HG03095 (cell line): Measurements from ENCODE around the gene KLF2.
A peak's percentile ranks its signal among the peaks of the same experiment; 100 is the strongest.

Experiments
- ATAC-seq: cut with Tn5 transposase; IDR thresholded peaks from one replicate; pipeline ENCODE4 v1.9.1; 2021; ENCODE audit warnings: moderate library complexity; ENCODE audit not compliant: unreplicated experiment

KLF2 gene

DNA sequence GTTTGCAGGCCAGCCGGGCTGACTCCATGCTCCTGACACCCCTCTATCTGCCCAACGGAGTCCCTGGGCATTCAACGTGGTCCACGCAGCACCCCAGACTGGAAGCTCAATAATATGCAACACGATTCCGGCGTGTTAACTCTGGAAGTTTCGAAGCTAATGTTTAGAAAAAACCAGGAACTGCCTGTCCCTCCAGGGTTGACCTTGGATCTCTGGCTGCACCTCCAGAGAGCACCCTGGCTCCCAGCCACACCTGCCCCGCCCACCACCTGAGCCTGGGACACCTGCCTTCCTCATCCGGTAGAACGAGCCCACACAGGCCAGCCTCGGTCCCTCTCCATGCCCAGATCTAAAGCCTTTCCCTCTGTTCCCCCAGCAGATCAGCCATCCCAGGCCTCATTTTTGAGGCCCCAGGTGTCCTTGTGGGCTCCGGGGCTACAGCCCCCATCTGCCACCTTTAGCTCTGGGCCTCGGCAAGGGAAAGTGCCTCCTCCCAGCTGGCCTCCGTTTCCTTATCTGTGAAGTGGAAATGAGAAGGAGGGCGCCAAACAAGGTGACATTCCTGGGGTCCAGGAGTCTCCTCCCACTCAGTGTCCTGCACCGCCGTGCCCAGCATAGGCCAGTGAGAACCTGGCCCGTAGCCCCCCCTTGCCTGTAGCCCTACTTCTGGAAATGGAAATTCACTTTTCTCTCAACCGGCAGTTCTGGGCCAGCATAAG, 38.7 kb downstream of the KLF2 start:
- no peak for ATAC-seq

DNA sequence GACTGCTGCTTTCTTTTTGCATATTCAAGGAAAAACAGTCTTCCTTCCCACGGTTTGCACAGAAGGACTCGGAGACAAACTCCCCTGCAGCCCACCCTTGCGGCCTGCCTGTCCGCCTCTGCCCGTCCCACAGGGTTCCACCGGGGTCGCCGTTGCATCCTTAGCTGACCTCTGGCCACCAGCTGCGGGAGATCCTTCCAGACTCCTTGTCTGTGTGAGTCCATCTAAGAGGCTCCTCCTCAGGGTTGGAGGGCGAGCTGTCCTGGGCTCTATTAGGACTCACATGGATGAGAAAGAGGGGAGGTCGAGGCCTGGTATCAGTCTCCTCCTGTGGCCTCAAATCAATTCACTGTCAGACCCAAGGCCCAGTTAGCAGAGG, 39.2 kb downstream of the KLF2 start:
- ATAC-seq: no peak

DNA sequence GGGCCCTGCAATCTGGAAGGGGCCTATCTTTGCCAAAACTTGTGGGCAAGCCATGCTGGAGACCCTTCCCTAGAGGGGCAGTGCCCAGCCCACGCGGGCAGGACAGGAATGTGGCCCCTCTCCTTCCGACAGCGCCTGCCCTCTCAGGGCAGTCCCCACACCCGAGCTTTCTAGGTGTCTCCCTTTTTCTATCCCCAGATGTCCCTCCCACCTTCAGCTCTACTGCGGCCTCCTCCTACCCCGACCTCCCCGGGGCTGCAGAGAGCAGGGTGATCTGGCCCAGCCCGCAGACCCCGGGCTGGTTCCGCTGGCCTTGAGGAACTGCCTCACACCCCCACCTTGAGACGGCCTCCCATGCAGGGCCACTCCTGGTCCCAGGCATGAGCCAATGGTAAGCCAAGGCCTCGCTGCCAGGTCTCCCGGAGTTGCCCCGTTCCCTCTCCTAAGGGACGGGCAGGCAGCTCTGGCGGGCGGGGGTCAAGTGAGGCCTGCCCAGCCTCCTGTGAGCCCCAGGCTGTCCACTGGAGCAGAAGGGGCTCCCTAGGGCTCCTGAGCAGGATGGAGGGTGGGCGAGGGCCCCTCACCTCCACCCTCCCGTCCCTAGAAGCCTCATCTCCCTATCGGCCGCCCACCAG, 39.7 kb downstream of the KLF2 start:
- no peak for ATAC-seq

DNA sequence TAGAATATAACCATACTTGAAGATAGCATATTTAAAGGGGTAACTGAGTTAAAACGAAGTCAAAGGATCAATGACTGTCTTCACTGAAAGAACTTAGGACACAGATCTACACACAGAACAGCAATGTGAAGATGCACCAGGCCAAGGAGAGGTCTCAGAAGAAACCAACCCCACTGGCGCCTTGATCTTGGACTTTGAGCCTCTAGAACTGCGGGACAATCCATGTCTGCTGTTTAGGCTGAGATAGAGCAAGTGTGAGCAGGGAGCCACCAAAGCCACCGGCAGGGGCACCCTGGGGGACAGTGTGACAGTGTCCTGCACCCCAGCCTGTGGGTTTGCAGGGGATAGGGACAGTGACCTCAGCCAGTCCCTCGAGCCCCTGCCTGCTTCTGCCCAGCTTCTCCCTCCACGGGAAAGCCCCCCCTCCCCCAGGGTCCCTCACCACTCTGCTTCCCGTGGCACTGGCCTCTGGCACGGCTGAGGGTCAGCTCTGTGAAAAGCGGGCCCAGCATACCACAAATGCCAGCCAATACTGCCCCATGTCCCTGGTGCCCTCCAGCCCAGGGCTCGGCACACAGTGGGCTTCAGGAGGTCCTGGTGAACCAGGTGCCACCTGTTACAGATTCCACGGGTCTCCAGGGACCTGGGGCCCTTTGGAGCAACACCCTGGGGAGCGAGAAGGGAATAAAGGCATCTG, 40.8 kb downstream of the KLF2 start:
- no peak for ATAC-seq

DNA sequence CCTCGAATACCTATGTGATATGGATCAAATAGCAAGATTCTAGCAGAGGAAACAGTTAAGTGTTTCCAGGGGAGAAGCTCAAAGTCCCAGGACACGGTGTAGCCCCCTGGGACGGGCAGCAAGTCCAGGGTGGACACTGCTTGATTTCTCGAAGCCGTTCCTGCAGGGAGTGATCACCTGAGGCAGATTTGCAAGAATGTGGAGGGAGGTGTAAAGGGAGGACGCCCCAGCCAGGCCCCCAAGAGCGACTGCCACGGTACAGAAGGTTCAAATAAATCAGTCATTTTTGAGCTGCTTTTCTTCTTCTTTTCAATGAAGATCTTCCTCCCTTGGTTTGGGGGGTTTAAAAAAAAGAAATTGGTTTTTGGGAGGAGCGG, 41.4 kb downstream of the KLF2 start:
- ATAC-seq: no peak

DNA sequence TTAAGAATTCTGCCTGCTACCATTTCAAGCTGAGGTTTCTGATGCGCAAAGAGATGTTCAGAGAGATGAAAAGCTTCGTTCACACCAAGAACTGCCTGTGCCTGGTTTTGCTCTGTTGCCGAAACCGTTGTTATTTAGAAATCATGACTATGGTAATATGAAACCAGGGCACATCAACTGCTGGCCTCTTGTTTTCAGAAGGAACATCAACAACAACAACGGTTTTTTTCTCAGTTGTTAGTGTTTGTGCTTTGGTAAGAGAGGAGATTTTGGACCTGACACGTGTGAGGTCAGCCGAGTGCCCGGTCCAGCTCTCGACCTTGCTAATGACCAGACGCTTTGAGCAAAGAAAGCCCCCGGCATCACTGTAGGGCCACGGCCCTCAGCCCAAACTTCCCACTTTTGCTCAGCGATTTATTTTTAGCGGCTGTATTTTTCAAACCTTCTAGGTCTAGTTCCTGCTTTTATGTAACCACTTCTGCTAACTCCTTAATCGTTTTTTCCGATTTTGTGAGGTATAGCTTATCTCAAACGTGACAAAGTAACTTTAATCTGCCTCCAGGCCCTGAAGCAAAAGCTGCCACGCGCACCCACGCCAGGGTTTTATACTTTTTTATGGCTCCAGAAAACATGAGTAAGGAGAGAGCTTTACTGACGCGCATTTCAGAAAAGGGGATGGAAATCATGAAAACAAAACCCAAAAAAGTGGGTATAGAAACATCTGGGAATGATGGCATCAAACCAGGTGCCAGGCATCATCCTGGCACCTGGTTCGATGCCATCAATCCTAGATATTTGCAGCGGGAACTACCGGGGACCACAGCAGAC, 42.0 kb downstream of the KLF2 start:
- ATAC-seq: peak; percentile 42

DNA sequence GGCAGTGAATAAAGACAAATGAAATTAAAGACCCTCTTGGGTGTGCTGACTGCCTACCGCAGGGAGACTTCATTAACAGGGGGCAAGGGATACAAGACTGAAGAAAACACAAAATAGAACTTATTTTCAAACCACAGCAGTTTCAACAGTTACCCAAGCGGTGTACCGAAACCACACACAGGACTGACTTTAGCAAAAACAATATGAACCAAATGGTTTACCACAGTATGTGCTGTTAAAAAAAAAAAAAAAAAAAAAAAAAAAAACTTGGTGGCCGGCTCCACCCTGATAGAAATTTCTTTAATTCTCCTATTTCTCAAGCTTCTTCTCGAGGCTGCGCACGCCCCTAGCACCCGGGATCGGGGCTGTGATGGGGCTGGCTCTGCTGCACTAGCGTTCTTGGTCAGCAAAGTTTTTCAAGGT, 42.6 kb downstream of the KLF2 start:
- no peak for ATAC-seq

DNA sequence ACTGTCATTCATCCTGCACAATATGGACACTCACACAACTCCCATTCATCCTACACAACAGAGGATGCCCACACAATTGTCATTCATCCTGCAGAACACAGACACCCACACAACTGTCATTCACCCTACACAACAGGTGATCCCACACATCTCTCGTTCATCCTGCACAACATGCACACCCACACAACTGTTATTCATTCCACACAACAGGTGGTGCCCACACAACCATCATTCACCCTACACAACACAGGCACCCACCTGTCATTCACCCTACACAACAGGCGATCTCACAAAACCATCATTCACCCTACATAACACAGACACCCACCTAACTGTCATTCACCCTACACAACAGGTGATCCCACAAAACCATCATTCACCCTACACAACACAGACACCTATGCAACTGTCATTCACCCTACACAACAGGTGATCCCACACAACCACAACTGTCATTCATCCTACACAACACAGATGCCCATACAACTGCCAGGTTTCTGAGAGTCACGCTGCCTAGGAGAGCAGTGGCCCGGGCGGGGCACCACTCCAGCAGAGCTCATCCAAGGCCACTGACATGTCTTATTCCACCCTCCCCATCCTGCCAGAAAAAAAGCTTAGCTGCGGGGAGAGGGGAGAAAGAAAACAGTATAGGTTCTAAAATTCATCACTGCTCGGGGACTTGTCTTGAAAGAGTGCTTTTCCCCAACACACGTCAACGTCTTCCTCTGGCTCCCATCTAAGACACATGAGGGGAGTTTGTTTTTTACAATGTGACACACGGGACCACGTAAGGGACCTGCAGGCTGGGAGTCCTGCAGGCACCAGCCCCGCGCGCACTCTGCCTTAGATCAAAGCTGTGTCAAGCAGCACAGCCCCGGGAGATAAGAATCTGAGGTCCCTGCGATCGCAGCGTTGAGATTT, 44.0 kb downstream of the KLF2 start:
- ATAC-seq: no peak

DNA sequence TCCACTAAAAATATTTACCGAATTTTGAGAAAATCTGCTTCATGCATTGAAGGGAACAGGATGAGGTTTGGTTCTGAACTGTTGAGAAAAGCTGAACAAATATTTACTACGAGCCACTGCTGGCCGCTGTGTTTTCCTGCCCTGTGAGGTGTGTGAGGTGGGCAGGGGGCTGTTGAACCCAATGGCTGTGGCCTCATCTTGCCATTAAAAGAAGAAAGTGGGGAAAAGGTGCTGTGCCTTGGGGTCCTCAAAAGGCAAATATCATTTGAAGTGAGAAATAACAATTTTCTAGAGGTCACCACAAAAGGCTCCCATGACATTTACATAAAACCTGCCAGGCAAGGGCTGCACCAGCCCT, 44.7 kb downstream of the KLF2 start:
- no peak for ATAC-seq

DNA sequence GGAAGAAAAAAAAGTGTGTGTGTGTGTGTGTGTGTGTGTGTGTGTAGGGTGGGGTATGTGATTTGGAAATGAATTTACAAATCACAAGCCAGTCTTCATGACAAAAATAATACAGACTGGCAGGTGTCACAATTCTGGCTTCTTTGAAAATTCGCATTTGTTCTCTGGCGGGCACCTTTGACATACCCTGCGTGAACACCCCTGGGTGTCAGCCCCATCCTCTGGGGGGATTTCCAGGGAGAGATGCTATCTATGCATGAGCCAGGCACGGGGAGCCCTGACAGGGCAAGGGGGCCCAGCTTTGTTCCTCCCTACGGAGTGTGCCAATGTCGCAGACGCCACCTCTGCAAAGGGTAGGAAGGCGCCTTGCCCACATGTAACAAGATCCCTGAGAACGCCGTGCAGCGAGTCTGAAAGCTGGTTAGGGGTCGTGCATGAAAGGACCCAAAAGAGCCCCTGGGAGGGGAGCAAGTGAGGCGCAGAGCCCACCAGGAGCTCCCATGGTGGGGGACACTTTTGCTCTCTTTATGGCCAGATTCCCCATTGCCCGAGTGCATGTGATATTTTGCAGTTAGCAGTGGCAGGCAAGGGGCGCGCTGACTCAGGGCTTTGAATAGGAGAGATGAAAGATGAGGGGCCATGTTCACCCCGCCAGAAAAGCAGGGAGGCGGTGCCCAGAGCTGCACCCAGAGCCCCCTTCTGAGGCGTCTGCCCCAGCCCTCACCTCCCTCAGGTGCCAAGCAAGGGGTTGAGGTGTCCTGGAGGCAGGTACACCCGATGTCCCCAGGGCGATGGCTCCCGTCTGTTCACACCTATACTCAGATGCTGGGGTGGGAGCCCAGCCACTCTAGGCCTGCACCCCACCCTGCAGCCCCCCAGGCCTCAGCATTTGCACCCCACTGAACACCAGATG, 45.3 kb downstream of the KLF2 start:
- no peak for ATAC-seq

DNA sequence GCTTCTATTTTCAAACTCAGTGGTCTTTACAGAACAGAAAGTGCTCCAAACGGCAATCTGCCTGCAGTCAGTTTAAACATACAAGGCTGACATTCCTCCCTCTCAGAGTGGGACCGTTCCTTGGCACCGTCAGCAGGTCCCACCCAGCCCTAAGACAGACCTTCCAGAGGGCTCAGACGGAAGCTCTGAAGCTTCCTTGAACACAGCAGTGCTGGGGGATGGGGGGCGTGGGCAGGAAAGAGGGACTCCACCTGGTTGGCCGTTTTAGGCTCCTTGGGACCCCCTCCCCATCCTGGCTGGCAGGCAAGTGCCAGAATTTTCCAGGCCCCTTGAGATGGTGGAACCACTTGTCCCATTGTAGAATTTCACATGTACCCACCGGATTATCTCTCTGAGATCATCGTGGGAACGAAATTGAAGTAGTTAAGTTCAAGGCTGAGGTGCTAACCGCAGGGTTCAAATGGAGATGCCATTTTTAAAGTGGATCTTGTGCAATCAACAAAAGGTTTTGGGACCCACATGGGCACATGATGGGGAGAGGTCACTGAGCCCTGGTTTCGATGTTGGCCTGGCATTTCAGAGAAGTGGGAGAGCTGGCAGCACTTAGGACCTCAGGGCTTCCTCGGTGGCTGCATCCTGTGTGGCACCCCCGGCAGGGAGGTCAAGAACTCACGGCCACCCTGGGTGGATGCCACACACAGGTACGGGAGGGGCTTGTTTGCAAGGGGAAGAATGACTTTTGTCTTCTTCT, 46.2 kb downstream of the KLF2 start:
- ATAC-seq: no peak

DNA sequence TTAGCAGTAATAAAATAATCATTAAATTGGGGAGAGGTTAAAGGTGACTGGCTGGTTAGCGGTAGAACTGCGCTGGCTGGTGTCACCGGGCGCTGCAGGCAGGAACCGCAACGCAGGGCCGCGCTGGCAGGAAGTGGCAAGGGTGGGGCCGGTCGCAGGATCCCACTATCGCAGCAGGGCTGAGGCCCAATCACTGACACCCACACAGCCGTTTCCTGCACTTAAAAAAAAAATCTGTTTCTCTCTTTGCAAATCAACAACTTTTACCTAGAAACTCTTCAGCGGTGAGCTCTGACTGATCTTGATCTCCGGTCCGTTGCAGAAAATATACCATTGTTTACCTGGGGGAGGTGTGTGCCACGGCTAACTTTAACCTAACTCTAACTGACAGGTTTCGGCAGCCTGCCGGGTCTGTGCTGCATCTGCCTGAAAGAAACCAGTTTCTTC, 46.9 kb downstream of the KLF2 start:
- ATAC-seq: peak; percentile 40

DNA sequence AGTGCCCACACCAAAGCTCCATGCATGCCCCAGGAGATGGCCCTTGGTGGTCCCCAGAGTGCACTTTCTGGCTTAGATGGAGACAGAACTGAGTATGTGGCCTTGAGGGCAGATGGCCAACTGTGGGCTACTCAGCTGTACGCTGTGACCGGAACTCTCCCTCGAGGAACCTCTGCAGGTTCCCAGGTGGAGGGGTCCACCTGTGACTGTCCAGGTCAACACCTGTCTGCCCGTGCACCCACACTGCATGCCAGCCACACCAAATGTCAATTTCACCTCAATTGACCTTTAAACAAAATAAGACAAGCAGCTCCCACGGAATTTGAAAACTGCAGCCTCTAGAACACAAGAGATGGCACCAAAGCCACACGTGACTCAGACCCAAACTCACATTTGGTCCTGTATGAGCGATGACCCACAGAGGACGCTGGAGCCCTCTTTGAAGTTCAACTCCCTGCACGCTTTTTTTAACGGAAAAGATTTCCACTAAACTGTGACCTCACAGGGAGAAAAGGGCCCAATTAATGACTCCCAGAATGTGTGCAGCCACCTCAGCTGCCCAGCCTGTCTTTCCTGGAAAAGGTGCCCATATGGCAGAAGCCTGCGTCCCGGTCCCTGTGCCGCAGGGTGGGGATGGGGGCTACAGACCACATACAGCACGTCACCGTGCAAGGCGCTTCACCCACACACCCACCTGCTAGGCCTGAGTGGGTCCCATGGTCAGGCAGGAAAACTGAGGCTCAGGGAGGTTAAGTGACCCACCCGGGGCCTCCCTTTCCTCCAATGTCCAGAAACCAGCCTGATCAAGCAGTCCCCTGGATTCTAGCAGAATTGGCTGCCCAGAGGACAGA, 47.7 kb downstream of the KLF2 start:
- peak; percentile 10 for ATAC-seq

DNA sequence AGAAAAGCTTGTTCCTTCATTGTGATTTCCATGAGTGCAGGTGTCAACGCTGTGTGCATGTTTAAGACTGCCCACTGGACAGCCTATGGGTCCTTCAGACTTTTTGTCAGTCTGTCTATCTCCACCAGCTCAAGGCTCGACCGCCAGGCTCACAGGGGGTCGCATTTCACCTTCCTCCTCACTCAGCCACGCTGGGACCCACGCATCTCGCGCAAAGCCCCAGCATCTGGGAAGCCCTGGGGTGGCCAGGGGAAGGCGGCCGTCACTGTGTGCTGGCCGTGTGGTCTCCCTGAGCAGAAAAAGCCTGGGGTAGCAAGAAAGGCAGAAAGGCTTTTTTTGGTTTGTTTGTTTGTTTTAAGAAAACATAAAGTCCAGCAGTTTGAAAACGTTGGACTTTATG, 48.5 kb downstream of the KLF2 start:
- no peak for ATAC-seq

DNA sequence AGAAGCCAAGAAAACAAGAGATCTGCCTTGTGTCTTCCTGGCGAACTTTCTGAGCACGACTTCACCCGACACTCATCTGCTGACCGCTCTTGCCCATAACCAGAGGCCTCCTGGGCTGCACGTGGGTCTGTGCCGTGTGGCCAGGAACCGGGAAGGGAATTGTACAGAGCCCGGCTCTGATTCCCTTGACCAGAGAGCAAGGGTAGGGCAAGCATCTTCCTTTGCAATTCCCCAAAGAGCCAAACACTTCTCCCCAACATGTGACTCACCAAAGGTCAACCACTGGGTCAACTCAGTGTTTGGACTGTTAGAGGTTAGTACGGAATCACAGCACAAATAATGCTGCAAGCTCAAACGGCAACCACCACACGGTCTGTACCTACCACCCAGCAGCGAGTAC, 48.9 kb downstream of the KLF2 start:
- ATAC-seq: no peak

DNA sequence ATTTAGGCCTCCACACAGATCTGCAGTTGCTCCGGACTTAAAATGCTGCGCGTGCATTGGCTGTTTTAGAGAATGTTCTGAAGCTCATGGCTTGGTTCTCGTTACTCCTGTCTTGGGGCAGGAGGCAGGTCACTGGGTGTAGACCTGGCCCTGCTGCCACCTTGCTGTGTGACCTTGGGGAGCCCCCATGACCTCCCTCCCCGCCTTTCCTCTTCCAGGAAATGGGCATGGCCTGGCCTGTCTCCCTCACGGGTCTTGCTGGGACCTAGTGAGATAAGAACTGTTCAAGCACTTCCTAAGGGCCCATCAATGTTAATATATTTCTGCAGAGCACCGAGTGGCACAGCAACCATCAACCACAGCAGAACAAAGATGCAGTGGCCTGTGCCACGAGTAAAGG, 49.4 kb downstream of the KLF2 start:
- no peak for ATAC-seq

DNA sequence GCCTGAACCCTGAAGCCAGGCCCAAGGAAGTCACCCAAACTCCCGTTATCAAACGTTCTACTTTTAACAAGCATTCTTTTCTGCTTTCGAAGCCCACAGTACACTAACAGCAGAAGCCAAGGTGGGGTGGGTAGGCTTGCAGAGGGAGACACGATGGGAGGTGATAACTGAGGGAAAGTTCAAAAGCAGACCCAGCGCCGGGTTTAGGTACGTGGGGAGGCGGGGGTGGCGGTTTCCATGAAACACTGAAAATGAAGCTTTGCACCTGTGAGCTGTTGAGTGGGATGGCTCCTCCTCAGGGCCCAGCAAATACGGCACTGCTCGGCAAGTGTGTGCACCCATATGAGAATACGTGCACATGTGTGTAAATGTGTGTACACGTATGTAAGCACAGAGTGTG, 49.8 kb downstream of the KLF2 start:
- no peak for ATAC-seq
